SK-N-SH (cell line): ENCODE data around the gene STPG1. TPM values are rescaled to one million over a fixed set of nuclear protein-coding genes. Genes with fewer than 3 reads are reported as not detected.

Experiments
- CTCF ChIA-PET: fragments of 300-600, 350-600 bp; formaldehyde crosslinking; extraction: SDS; loops from one replicate; lab custom pipeline; 2021; lab: Yijun Ruan, JAX
- POLR2A ChIA-PET: fragments of 350-600 bp; sonication (Branson Sonifier 250); formaldehyde crosslinking; extraction: SDS; loops from one replicate; lab custom pipeline; 2020; ENCODE audit warnings: antibody characterized with exemption, inconsistent platforms; lab: Yijun Ruan, JAX
- DNase-seq: peaks from one replicate; pipeline ENCODE4 v3.0.0; 2012
- H2AFZ ChIP-seq: fragments of 200-600 bp; sonication (generic); 2 replicates; pipeline ENCODE4 v1.8.1; 2016; ENCODE audit warnings: antibody characterized with exemption, mild to moderate bottlenecking, low read depth
- H3F3A ChIP-seq: fragments of 200-600 bp; sonication (generic); replicated peaks from 2 replicates; pipeline ENCODE3; 2016; ENCODE audit warnings: antibody characterized with exemption, mild to moderate bottlenecking; ENCODE audit not compliant: insufficient read depth
- H3K27ac ChIP-seq, 2 experiments: fragments of 200-500 bp in 1 of 2; fragments of 200-600 bp in 1 of 2; sonication (Bioruptor generic) in 1 of 2; sonication (generic), shearing (Covaris generic) in 1 of 2; 2 replicates each; pipeline versions ENCODE4 v1.5.1 to v1.6.1; 2014 to 2016; ENCODE audit warnings: low read depth in 2 of 2, inconsistent platforms in 1 of 2, low read length in 1 of 2, mild to moderate bottlenecking in 1 of 2, mixed read lengths in 1 of 2
- H3K27me3 ChIP-seq: fragments of 200-600 bp; sonication (generic), shearing (Covaris generic); 2 replicates; pipeline ENCODE4 v1.6.1; 2016; ENCODE audit warnings: mixed run types; ENCODE audit not compliant: insufficient read depth
- H3K36me3 ChIP-seq, 2 experiments: fragments of 200-500 bp in 1 of 2; fragments of 200-600 bp in 1 of 2; sonication (Bioruptor generic) in 1 of 2; sonication (generic) in 1 of 2; replicated peaks in 1 of 2; 2 replicates each; pipeline versions ENCODE3 to v1.5.1; 2014 to 2016; ENCODE audit warnings: low read length in 1 of 2, mild to moderate bottlenecking in 1 of 2; ENCODE audit not compliant: insufficient read depth in 2 of 2, control insufficient read depth in 1 of 2
- H3K4me1 ChIP-seq, 2 experiments: fragments of 200-500 bp in 1 of 2; fragments of 200-600 bp in 1 of 2; sonication (Bioruptor generic) in 1 of 2; sonication (generic), shearing (Covaris generic) in 1 of 2; 2 replicates each; pipeline versions ENCODE4 v1.5.1 to v1.6.1; 2014 to 2016; ENCODE audit warnings: low read depth in 1 of 2, low read length in 1 of 2, mixed run types in 1 of 2; ENCODE audit not compliant: insufficient read depth in 2 of 2, control insufficient read depth in 1 of 2
- H3K4me2 ChIP-seq: fragments of 200-600 bp; sonication (generic), shearing (Covaris generic); 2 replicates; pipeline ENCODE4 v1.6.1; 2017; ENCODE audit warnings: mixed run types
- H3K4me3 ChIP-seq, 2 experiments: fragments of 200-500 bp in 1 of 2; fragments of 200-600 bp in 1 of 2; sonication (Bioruptor generic) in 1 of 2; sonication (generic), shearing (Covaris generic) in 1 of 2; 2 replicates each; pipeline versions ENCODE4 v1.5.1 to v1.8.1; 2014 to 2016; ENCODE audit warnings: low read depth in 2 of 2, inconsistent platforms in 1 of 2, low read length in 1 of 2, mild to moderate bottlenecking in 1 of 2, mixed read lengths in 1 of 2, moderate library complexity in 1 of 2
- H3K79me2 ChIP-seq: fragments of 200-600 bp; sonication (generic); 2 replicates; pipeline ENCODE4 v1.8.1; 2017; ENCODE audit warnings: mild to moderate bottlenecking; ENCODE audit not compliant: insufficient read depth
- H3K9ac ChIP-seq: fragments of 200-600 bp; sonication (generic); 2 replicates; pipeline ENCODE4 v1.6.1; 2017; ENCODE audit warnings: mixed run types
- H3K9me2 ChIP-seq: fragments of 200-600 bp; sonication (generic); 2 replicates; pipeline ENCODE4 v1.6.1; 2017; ENCODE audit warnings: mixed run types
- H3K9me3 ChIP-seq: fragments of 200-600 bp; sonication (generic); 2 replicates; pipeline ENCODE4 v1.6.1; 2017; ENCODE audit warnings: mixed run types, mild to moderate bottlenecking, moderate library complexity
- H4K20me1 ChIP-seq: fragments of 200-600 bp; sonication (generic); 2 replicates; pipeline ENCODE4 v1.6.1; 2017; ENCODE audit warnings: mild to moderate bottlenecking, mixed run types; ENCODE audit not compliant: insufficient read depth
- CHD2 ChIP-seq: fragments of 150-350 bp; IDR thresholded peaks from 2 replicates; pipeline ENCODE4 v1.6.1; 2018; ENCODE audit warnings: low read length; ENCODE audit not compliant: partially characterized antibody
- CTCF ChIP-seq: fragments of 200-600 bp; sonication (generic); IDR thresholded peaks from 2 replicates; pipeline ENCODE4 v1.6.1; 2017; ENCODE audit warnings: antibody characterized with exemption, mild to moderate bottlenecking, moderate library complexity
- ELF1 ChIP-seq: IDR thresholded peaks from 2 replicates; pipeline ENCODE4 v1.4.0; 2012
- EZH2phosphoT487 ChIP-seq: fragments of 200-600 bp; sonication (generic); IDR thresholded peaks from 2 replicates; pipeline ENCODE4 v1.6.1; 2017; ENCODE audit warnings: low read depth, mixed run types, mild to moderate bottlenecking, antibody characterized with exemption, moderate library complexity, borderline replicate concordance
- FOXM1 ChIP-seq: IDR thresholded peaks from 2 replicates; pipeline ENCODE4 v1.4.0; 2012; ENCODE audit warnings: low read depth, mild to moderate bottlenecking
- GABPA ChIP-seq: IDR thresholded peaks from 2 replicates; pipeline ENCODE4 v1.4.0; 2012; ENCODE audit warnings: low read depth, mild to moderate bottlenecking
- JUND ChIP-seq: IDR thresholded peaks from 2 replicates; pipeline ENCODE4 v1.4.0; 2012
- MAX ChIP-seq: IDR thresholded peaks from 2 replicates; pipeline ENCODE4 v1.4.0; 2012; ENCODE audit warnings: low read depth
- NFIC ChIP-seq: IDR thresholded peaks from 2 replicates; pipeline ENCODE4 v1.4.0; 2012; ENCODE audit warnings: borderline replicate concordance
- PBX3 ChIP-seq: IDR thresholded peaks from 2 replicates; pipeline ENCODE4; 2012
- REST ChIP-seq: IDR thresholded peaks from 2 replicates; pipeline ENCODE4 v1.6.1; 2012; ENCODE audit warnings: mild to moderate bottlenecking, low read depth, low read length, moderate library complexity
- RFX5 ChIP-seq: IDR thresholded peaks from 2 replicates; pipeline ENCODE4 v1.6.1; 2012; ENCODE audit warnings: mild to moderate bottlenecking, improper control_type of control experiment, low read length
- SIN3A ChIP-seq: IDR thresholded peaks from 2 replicates; pipeline ENCODE4 v1.6.1; 2012; ENCODE audit warnings: low read depth, mild to moderate bottlenecking, low read length, moderate library complexity, borderline replicate concordance
- SMC3 ChIP-seq: IDR thresholded peaks from 2 replicates; pipeline ENCODE4 v1.6.1; 2012; ENCODE audit warnings: low read depth, low read length, improper control_type of control experiment
- TAF1 ChIP-seq: IDR thresholded peaks from 2 replicates; pipeline ENCODE4 v1.6.1; 2012; ENCODE audit warnings: low read depth, mild to moderate bottlenecking, low read length, moderate library complexity, borderline replicate concordance
- TEAD4 ChIP-seq: IDR thresholded peaks from 2 replicates; pipeline ENCODE4 v1.4.0; 2012; ENCODE audit warnings: mild to moderate bottlenecking, borderline replicate concordance; ENCODE audit not compliant: insufficient read depth
- YY1 ChIP-seq: IDR thresholded peaks from 2 replicates; pipeline ENCODE4 v1.4.0; 2012; ENCODE audit warnings: low read depth, mild to moderate bottlenecking
- WGBS: methylation state at CpG from one replicate; pipeline ENCODE4 v1.1.6; 2017; ENCODE audit warnings: low lambda C conversion rate; 5-methylcytosine and 5-hydroxymethylcytosine counted together
- polyA plus RNA-seq, 3 experiments: library from polyadenylated mRNA; depleted of rRNA; stranded (reverse); fragments of >200 nt; gene quantifications; 2 replicates each; pipeline ENCODE4 v1.2.3, GENCODE V29; 2012

The STPG1 gene
- polyA plus RNA-seq, 1 of the 3 experiments (the other 2 are of a cell fraction) = 8.7 TPM

GRCh38 chr1:24455272-24455671 is 41.7 kb upstream of the STPG1 start:
- no peaks in the 10 kb centered on the region; a peak in 1 of 4 replicates for H3K4me1 ChIP-seq
- WGBS = 93% methylated on average over 5 of the region's 5 CpGs
- H3K4me3 ChIP-seq = no peak overlapping the region
- no peak overlapping the region for H3K27ac ChIP-seq
- no peak overlapping the region for H3K9ac ChIP-seq
- H3K36me3 ChIP-seq = peaks cover 5 to 7% of the 10 kb centered on the region in 2 experiments
- TF ChIP-seq NFIC (no peak), TEAD4 (no peak), PBX3 (no peak), GABPA (no peak), YY1 (no peak)
- H3F3A ChIP-seq = no peaks in the 10 kb centered on the region
- H3K4me2 ChIP-seq = no peak overlapping the region
- no peaks in the 10 kb centered on the region for H3K27me3 ChIP-seq
- H3K9me3 ChIP-seq = no peaks in the 10 kb centered on the region
- H3K9me2 ChIP-seq = no peaks in the 10 kb centered on the region
- ChIA-PET POLR2A (no interaction called here), CTCF (interaction anchor here (1.6 kb wide), 1 partner anchor 132 kb away, joined by 3 read pairs; no protein-coding TSS in a partner anchor)
- H4K20me1 ChIP-seq = no peaks in the 10 kb centered on the region
- no peak overlapping the region for H2AFZ ChIP-seq
- no peaks in the 10 kb centered on the region for H3K79me2 ChIP-seq
- DNase-seq = no peak

GRCh38 chr1:24454673-24455072 is 41.1 kb upstream of the STPG1 start:
- H3K4me1 ChIP-seq = no peaks in the 10 kb centered on the region; a peak in 1 of 4 replicates
- H3K9me2 ChIP-seq = no peaks in the 10 kb centered on the region
- H3K27me3 ChIP-seq = no peaks in the 10 kb centered on the region
- no peak overlapping the region for H3K27ac ChIP-seq
- H2AFZ ChIP-seq = no peak overlapping the region
- H3K4me3 ChIP-seq = no peak overlapping the region
- TF ChIP-seq SIN3A = no peak
- no peak for TF ChIP-seq FOXM1
- TF ChIP-seq NFIC = no peak
- TF ChIP-seq JUND = no peak
- TF ChIP-seq ELF1 = no peak
- TF ChIP-seq MAX = no peak
- TF ChIP-seq TAF1 = no peak
- TF ChIP-seq EZH2phosphoT487 = no peak
- no peak for TF ChIP-seq CHD2
- TF ChIP-seq RFX5 = no peak
- no peak for TF ChIP-seq CTCF
- no peak for TF ChIP-seq PBX3
- no peak for TF ChIP-seq REST
- TF ChIP-seq SMC3 = no peak
- TF ChIP-seq, all 33 proteins: peak for 0
- no peaks in the 10 kb centered on the region for H3K9me3 ChIP-seq
- POLR2A ChIA-PET = no interaction called here
- WGBS = 77% methylated on average over 5 of the region's 5 CpGs
- H4K20me1 ChIP-seq = no peaks in the 10 kb centered on the region
- no peaks in the 10 kb centered on the region for H3F3A ChIP-seq
- no peak overlapping the region for H3K4me2 ChIP-seq
- no peak overlapping the region for H3K9ac ChIP-seq
- no peaks in the 10 kb centered on the region for H3K79me2 ChIP-seq
- CTCF ChIA-PET = interaction anchor here (1.6 kb wide), 1 partner anchor 133 kb away, joined by 3 read pairs; no protein-coding TSS in a partner anchor
- peaks cover 1 to 6% of the 10 kb centered on the region in 2 experiments for H3K36me3 ChIP-seq
- no peak for DNase-seq
